ENCODE results near the gene IL3. TPM values are rescaled to one million over a fixed set of nuclear protein-coding genes. Genes with fewer than 3 reads are reported as not detected.

Gene IL3
- total RNA-seq, 1 donor from 2014 or later = not detected

- TF ChIP-seq CTCF (IDR thresholded peaks at IDR 0.05; ENCODE audit: insufficient read depth, low read length, poor library complexity, severe bottlenecking) = no peak
- Histone ChIP-seq H3K27me3 (ENCODE audit: control insufficient read depth, insufficient read depth, low read length) (no peaks in the 10 kb centered on the region), H3K4me3 (ENCODE audit: low read depth, low read length) (no peak overlapping the region), H3K36me3 (ENCODE audit: control insufficient read depth, insufficient read depth, low read length) (no peaks in the 10 kb centered on the region)
- no peak for DNase-seq (ENCODE audit: low read depth)
These were observed 22.7 kb downstream of the IL3 start for GRCh38 chr5:132083071-132083678.

DNA sequence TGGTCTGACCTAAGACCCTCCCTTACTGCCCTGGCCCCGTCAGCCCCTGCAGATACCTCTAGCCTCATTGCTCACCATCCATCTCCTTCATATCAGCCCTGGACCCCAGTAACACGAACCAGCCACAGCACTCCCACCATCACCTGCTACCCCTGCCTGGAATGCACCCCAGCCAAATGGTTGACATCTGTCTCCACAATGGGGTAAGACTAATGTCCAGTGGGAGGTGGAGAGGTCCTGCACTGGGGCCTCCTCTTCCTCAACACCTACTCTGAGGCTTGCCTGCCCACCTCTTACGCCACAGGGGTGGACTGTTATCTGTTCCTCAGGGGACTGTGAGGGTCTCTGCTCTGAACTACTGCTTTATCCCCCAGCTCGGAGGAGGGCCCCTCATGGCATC is 25.2 kb downstream of the IL3 start:
- no peak for DNase-seq (ENCODE audit: low read depth)
- no peaks in the 10 kb centered on the region for H3K27me3 ChIP-seq (ENCODE audit: control insufficient read depth, insufficient read depth, low read length)
- no peak for TF ChIP-seq CTCF (IDR thresholded peaks at IDR 0.05; ENCODE audit: insufficient read depth, low read length, poor library complexity, severe bottlenecking)
- H3K36me3 ChIP-seq (ENCODE audit: control insufficient read depth, insufficient read depth, low read length) = no peaks in the 10 kb centered on the region
- H3K4me3 ChIP-seq (ENCODE audit: low read depth, low read length) = no peak overlapping the region

- TF ChIP-seq CTCF (IDR thresholded peaks at IDR 0.05; ENCODE audit: insufficient read depth, low read length, poor library complexity, severe bottlenecking) = no peak
- H3K4me3 ChIP-seq (ENCODE audit: low read depth, low read length) = no peak overlapping the region
- no peaks in the 10 kb centered on the region for H3K36me3 ChIP-seq (ENCODE audit: control insufficient read depth, insufficient read depth, low read length)
- peak; percentile 89 for DNase-seq (ENCODE audit: low read depth)
- H3K27me3 ChIP-seq (ENCODE audit: control insufficient read depth, insufficient read depth, low read length) = no peaks in the 10 kb centered on the region
These were observed 25.9 kb downstream of the IL3 start for GRCh38 chr5:132086277-132086794.

DNA sequence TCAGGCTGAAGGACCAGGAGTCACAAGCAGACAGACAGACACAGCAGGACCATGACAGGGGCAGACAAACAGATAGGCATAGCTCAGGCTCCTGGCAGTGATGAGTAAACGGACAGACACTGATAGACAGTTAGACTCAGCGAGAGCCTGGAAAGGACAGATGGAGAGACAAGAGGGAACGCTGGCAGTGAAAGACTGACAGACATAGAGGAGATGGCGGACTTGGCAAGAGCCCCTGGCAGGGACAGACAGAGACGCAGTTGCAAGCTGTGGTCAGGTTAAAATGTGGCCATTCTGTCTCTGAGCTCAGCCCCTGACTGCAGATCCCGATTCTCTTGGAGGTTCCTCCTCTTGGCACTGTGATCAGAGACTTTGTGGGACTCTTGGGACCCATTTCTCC is 26.7 kb downstream of the IL3 start:
- H3K36me3 ChIP-seq (ENCODE audit: control insufficient read depth, insufficient read depth, low read length) = no peaks in the 10 kb centered on the region
- no peak for TF ChIP-seq CTCF (IDR thresholded peaks at IDR 0.05; ENCODE audit: insufficient read depth, low read length, poor library complexity, severe bottlenecking)

DNA sequence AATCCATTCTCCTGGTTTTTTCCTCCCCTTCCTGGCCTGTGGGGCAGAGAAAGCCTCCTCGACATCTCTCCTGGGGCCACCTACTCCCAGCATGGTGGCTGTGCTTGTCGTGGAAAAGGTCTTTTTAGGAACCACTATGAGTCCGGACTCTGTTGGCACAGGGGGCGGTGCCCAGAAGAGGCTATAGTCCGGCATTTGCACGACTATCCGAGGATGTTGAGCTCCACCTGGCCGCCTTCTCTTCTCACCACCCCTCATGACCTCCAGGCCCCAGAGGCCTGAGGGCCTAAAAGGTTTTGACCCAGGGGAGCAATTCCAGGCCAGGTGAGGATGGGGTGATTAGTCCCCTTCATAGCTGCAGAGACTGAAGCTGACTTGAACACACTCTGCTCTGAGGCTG is 27.2 kb downstream of the IL3 start:
- no peak for DNase-seq (ENCODE audit: low read depth)
- no peak overlapping the region for H3K4me3 ChIP-seq (ENCODE audit: low read depth, low read length)
- no peaks in the 10 kb centered on the region for H3K36me3 ChIP-seq (ENCODE audit: control insufficient read depth, insufficient read depth, low read length)
- TF ChIP-seq CTCF (IDR thresholded peaks at IDR 0.05; ENCODE audit: insufficient read depth, low read length, poor library complexity, severe bottlenecking) = no peak
- no peaks in the 10 kb centered on the region for H3K27me3 ChIP-seq (ENCODE audit: control insufficient read depth, insufficient read depth, low read length)

More for the DNA sequence above, 26.7 kb downstream of the IL3 start:
- Histone ChIP-seq H3K27me3 (ENCODE audit: control insufficient read depth, insufficient read depth, low read length) (no peaks in the 10 kb centered on the region), H3K4me3 (ENCODE audit: low read depth, low read length) (no peak overlapping the region)
- DNase-seq (ENCODE audit: low read depth) = no peak

GRCh38 chr5:132089363-132089762 is 28.9 kb downstream of the IL3 start:
- no peak for TF ChIP-seq CTCF (IDR thresholded peaks at IDR 0.05; ENCODE audit: insufficient read depth, low read length, poor library complexity, severe bottlenecking)
- no peak overlapping the region for H3K4me3 ChIP-seq (ENCODE audit: low read depth, low read length)
- no peaks in the 10 kb centered on the region for H3K27me3 ChIP-seq (ENCODE audit: control insufficient read depth, insufficient read depth, low read length)
- no peaks in the 10 kb centered on the region for H3K36me3 ChIP-seq (ENCODE audit: control insufficient read depth, insufficient read depth, low read length)
- DNase-seq (ENCODE audit: low read depth) = no peak

Data from kidney epithelial cell (primary cell).